GM13976 (cell line): ENCODE measurements around the gene RWDD1.

Experiments used
- DNase-seq: peaks from one replicate; pipeline ENCODE4 v3.0.0; 2012; ENCODE audit warnings: low spot score
- in situ Hi-C: fragments of 300-500 bp; cut with MboI; formaldehyde crosslinking; loops from one replicate; pipeline ENCODE4 v1.12.0; 2022; ENCODE audit warnings: low sequenced_read_pairs, mixed read lengths, inconsistent platforms; ENCODE audit not compliant: unreplicated experiment
- TF ChIP-seq, protein P1 (sequence below): IDR thresholded peaks from 2 replicates; pipeline ENCODE4 v1.5.1; 2012; ENCODE audit warnings: borderline replicate concordance, mild to moderate bottlenecking; ENCODE audit not compliant: insufficient read depth; ENCODE audit errors: extremely low read depth, missing control alignments, control extremely low read depth

RWDD1 gene

DNA sequence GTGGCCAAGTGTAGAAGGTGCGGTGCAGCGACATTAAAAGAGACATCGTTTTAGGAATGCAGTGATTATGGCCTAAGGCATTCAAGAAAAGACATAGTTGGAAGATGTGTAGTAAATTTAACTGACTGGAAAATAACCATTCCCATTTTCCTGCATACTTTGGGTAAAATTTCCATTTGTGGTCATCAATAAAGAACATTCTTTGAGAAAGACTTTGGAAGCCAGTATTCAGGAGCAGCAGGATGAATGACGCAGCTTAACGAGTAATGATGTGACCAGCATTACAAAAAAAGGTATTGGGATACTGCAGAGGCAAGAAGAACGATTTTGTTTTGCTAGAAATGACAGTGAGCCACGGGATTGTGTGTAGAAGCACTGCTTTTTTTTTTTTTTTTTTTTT is 7.0 kb upstream of the RWDD1 start:
- in situ Hi-C loops: no loop called here
- no peak for DNase-seq
- TF ChIP-seq, protein P1, sequence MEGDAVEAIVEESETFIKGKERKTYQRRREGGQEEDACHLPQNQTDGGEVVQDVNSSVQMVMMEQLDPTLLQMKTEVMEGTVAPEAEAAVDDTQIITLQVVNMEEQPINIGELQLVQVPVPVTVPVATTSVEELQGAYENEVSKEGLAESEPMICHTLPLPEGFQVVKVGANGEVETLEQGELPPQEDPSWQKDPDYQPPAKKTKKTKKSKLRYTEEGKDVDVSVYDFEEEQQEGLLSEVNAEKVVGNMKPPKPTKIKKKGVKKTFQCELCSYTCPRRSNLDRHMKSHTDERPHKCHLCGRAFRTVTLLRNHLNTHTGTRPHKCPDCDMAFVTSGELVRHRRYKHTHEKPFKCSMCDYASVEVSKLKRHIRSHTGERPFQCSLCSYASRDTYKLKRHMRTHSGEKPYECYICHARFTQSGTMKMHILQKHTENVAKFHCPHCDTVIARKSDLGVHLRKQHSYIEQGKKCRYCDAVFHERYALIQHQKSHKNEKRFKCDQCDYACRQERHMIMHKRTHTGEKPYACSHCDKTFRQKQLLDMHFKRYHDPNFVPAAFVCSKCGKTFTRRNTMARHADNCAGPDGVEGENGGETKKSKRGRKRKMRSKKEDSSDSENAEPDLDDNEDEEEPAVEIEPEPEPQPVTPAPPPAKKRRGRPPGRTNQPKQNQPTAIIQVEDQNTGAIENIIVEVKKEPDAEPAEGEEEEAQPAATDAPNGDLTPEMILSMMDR: no peak

DNA sequence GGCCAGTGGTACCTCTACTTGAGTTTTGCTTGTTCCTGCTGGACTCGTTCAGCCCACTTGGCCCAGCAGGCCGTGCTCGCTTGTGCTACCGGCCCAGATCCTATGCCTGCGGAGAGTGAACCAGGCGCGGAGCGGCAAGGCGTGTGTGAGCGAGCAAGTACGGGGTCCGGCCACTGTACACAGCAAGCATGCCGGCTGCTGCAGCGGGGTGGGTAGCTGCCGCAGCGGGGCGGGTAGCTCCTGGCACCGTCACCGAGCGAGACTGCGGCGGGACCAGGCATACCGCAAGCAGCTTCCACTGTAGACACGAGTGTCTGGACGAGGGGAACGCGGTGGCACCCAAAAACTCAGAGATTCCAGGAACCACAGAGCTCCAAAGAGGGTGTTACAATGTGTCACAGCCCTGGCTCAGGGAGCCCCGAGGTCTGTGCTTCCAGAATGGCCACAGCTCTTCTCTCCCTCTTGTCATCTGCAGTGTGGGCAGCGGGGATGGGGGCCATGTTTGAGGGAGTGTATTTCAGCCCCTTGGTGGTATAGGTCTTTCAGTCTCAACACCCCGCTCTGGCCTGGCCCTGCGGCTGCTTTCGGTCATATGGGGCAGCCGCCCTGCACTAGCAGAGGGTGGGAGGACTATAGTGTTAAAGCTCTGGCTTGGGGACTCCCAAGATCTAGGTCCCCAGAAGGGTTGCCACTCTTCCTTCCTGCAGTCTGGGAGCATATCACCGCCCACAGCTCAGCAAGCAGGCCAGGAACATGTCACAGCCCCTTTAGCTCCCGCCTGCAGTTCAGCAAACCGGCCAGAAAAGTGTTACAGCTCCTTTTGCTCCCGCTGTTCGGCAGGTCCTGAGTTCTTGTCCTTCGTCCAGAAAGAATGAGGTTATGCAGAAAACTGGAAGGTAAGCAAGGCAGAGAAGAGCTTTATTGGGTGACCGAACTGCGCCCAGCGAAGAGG is 6.1 kb upstream of the RWDD1 start:
- DNase-seq: no peak
- TF ChIP-seq, protein P1: no peak
- in situ Hi-C loops: no loop called here

DNA sequence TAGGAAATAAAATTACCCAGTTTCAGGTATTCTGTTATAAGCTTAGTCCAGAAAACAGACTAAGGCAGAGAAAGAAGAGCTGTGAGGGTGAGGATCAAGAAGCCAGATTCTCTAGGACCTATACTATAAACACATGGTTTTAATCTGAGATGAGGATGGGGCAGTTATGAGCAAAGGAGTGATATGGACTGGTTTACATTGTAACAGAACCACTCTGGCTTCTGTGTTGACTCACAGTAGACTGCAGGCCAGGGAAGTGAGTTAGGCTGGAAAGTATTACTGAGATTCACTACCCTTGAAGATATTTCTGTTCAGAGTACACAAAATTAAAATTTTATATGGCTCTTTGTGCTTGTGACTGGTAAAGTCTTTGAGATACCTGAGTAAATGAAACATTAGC is 3.2 kb upstream of the RWDD1 start:
- in situ Hi-C loops: no loop called here
- no peak for DNase-seq
- TF ChIP-seq, protein P1: no peak

DNA sequence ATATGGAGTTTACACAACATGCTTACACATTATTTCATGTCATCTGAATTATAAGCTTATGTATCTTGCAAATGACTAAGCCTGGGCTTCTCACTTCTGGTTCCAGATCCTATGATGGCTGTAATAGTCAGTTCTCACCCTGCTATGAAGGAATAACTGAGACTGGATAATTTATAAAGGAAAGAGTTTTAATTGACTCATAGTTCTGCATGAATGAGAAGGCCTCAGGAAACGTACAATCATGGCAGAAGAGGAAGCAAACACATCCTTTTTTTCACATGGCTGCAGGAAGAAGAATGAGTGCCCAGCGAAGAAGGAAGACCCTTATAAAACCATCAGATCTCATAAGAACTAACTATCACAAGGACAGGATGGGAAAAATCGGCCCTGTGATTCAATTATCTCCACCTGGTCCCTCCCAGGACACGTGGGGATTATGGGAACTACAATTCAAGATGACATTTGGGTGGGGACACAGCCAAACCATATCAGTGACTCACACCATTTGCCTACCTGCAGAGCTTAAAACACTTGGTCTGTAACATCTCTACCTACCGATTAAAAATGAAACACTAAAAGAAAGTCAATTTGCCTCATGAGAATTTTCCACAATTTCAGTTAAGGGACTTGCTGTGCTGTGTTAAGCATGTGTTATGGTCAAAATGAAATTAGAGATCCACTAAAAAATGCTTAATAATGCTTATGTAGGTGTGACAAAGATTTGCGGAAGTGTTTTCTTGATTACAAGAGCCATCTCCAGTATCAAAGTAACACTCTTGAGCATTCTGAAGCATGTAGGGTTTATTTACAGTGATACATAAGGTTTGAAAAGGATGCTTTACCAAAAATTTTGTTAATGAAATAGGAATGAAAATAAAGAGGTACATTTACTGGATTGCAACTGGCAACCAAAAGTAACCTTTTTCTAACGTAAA is 2.2 kb upstream of the RWDD1 start:
- no peak for DNase-seq
- in situ Hi-C loops: no loop called here
- TF ChIP-seq, protein P1: no peak

DNA sequence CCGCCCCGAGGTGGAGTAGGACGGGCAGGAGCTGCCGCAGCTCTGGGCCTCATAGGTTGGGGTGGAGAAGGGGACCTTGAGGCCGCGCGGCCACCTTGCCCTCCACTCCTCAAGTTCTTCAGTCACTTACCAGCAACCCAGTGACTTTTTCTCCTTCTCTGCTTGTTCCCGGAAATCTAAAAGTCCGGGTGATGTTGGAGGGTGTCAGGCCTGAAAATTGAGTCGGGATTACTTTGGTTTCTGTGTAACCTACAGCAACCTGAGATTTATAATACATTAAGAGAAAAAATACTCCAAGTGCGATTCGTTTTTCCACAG is 338 bp downstream of the RWDD1 start:
- in situ Hi-C loops: no loop called here
- TF ChIP-seq, protein P1: no peak
- no peak for DNase-seq

DNA sequence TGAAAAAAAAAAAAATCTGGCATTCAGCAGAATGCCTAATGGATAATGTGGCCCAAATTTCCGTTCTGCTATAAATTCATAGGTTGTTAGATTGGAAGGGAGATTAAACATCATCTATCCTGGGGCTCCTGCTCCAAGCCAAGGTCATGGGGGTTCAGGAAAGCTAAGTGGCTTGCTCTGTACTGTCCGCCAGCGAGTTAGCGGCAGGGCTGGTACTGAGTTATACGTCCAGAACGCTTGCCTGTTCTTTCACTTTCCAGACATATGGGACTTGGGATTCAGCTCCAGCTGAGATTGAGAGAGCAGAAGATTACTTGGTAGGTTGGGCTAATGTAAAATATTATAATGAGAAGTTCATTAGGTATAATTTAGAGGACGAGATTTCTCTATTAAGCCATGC is 858 bp downstream of the RWDD1 start:
- TF ChIP-seq, protein P1: no peak
- no peak for DNase-seq
- in situ Hi-C loops: no loop called here
